ENCODE results near the gene RNF175. TPM values are rescaled to one million over a fixed set of nuclear protein-coding genes. Genes with fewer than 3 reads are reported as not detected.
A peak's percentile ranks its signal among the peaks of the same experiment; 100 is the strongest.

The RNF175 gene
- total RNA-seq, 6 donors from 2014 or later: not detected

DNA sequence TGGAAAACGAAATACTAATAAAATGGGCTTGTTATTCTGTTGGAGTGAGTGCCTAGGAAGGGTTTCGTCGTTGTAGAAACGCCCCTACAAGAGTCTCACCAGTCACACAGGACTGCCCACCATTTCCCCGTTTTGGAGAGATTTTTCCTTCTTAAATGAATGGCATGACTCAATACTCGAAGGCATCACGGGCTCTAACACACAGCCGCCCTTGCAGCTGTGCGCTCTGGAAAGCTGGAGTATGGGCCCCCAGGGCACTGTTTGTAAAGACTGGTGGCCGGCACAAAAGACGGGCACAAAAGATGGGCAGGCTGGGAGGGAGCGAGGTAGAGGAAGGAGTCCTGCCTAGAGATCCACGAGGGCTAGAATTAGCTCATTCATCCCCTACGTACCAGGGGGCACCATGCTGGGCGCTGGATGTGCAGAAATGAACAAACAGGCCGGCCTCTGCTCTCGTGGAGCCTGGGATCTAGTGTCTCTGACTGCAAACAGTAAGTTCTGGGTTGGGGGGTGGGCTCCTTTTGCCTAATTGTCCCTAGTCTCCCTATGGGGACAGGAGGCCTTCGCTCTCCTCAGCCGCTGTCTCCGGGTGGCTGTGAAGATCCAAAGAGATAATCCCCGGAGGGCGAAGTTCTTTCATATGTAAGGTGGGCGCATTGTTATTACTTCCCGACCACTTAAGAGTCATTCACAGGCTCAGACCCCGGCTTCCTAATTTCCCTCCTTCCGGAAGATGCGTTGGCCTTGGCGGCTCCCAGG lies 30.1 kb upstream of the RNF175 start:
- H3K36me3 ChIP-seq: no peaks in the 10 kb centered on the region
- DNase-seq: no peak
- peak overlapping the region in 1 of 4 donors; percentile 33 for H3K4me3 ChIP-seq
- 29% methylated on average over 15 to 28 of the region's 28 CpGs for WGBS, 2 donors
- no peak for TF ChIP-seq POLR2AphosphoS5 (IDR thresholded peaks at IDR 0.05)
- TF ChIP-seq, protein P1, sequence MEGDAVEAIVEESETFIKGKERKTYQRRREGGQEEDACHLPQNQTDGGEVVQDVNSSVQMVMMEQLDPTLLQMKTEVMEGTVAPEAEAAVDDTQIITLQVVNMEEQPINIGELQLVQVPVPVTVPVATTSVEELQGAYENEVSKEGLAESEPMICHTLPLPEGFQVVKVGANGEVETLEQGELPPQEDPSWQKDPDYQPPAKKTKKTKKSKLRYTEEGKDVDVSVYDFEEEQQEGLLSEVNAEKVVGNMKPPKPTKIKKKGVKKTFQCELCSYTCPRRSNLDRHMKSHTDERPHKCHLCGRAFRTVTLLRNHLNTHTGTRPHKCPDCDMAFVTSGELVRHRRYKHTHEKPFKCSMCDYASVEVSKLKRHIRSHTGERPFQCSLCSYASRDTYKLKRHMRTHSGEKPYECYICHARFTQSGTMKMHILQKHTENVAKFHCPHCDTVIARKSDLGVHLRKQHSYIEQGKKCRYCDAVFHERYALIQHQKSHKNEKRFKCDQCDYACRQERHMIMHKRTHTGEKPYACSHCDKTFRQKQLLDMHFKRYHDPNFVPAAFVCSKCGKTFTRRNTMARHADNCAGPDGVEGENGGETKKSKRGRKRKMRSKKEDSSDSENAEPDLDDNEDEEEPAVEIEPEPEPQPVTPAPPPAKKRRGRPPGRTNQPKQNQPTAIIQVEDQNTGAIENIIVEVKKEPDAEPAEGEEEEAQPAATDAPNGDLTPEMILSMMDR (IDR thresholded peaks at IDR 0.05): no peak
- peak in 1 of 2 donors; percentile 18 for ATAC-seq (ENCODE audit: low FRiP score in 2 of 2)
- no peak overlapping the region for H3K27ac ChIP-seq
- H3K4me1 ChIP-seq: peaks cover 18 to 49% (median 37%) of the 10 kb centered on the region in 4 donors
- H3K27me3 ChIP-seq: peaks cover 0 to 61% (median 35%) of the 10 kb centered on the region in 4 donors
- no peaks in the 10 kb centered on the region for H3K9me3 ChIP-seq

DNA sequence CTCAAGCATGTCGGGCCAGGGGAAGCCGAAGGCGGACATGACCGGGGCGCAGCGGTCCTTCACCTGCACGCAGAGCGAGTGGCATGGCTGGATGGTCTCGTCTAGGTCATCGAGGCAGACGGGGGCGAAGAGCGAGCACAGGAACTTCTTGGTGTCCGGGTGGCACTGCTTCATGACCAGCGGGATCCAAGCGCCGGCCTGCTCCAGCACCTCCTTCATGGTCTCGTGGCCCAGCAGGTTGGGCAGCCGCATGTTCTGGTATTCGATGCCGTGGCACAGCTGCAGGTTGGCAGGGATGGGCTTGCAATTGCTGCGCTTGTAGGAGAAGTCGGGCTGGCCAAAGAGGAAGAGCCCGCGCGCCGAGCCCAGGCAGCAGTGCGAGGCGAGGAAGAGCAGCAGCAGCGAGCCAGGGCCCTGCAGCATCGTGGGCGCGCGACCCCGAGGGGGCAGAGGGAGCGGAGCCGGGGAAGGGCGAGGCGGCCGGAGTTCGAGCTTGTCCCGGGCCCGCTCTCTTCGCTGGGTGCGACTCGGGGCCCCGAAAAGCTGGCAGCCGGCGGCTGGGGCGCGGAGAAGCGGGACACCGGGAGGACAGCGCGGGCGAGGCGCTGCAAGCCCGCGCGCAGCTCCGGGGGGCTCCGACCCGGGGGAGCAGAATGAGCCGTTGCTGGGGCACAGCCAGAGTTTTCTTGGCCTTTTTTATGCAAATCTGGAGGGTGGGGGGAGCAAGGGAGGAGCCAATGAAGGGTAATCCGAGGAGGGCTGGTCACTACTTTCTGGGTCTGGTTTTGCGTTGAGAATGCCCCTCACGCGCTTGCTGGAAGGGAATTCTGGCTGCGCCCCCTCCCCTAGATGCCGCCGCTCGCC lies 28.8 kb upstream of the RNF175 start, which contains the start of gene SFRP2:
SFRP2 (minus strand) TSS at position 671 of the 864 bp plus-strand sequence; CDS start at position 423, 248 bp downstream.
- DNase-seq: peak in 1 of 2 donors; percentile 84
- no peak for TF ChIP-seq EP300 (IDR thresholded peaks at IDR 0.05)
- TF ChIP-seq POLR2A (IDR thresholded peaks at IDR 0.05): no peak
- TF ChIP-seq, protein P1 (IDR thresholded peaks at IDR 0.05): no peak
- Histone ChIP-seq H3K27me3 (peaks cover 0 to 61% (median 35%) of the 10 kb centered on the region in 4 donors), H3K36me3 (no peaks in the 10 kb centered on the region), H3K9me3 (no peaks in the 10 kb centered on the region), H3K4me1 (peaks cover 18 to 49% (median 37%) of the 10 kb centered on the region in 4 donors), H3K4me3 (peak within 1 kb of the TSS in 3 of 4 donors; percentile 15 to 33 (median 30)), H3K27ac (no peak within 1 kb of the TSS)
- peak in 1 of 2 donors; percentile 53 for ATAC-seq (ENCODE audit: low FRiP score in 2 of 2)
- 4 to 7% methylated on average over 17 to 45 of the region's 72 CpGs for WGBS, 2 donors

DNA sequence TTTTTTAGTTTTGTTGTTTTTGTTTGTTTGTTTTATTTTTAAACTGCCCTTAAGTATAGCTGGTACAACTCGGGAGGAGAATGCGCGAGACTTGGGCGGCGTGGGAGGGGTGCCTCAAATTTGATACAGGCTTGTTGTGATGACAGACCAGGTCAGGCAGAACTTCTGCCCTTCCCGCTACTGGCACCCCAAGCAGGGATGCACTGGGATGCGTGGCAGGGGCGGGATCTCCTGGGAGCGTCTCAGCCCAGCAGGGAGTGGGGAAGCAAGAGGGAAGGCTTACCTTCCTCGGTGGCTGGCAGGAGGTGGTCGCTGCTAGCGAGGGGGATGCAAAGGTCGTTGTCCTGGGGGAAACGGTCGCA lies 28.2 kb upstream of the RNF175 start:
- Histone ChIP-seq H3K9me3 (no peaks in the 10 kb centered on the region), H3K27ac (no peak overlapping the region), H3K27me3 (peaks cover 0 to 59% (median 35%) of the 10 kb centered on the region in 4 donors), H3K36me3 (no peaks in the 10 kb centered on the region), H3K4me1 (peaks cover 18 to 49% (median 37%) of the 10 kb centered on the region in 4 donors), H3K4me3 (peak overlapping the region in 1 of 4 donors; percentile 33)
- DNase-seq (no peak), ATAC-seq (ENCODE audit: low FRiP score in 2 of 2) (no peak)
- TF ChIP-seq EP300 (IDR thresholded peaks at IDR 0.05): no peak
- TF ChIP-seq POLR2A (IDR thresholded peaks at IDR 0.05): no peak
- TF ChIP-seq POLR2AphosphoS5 (IDR thresholded peaks at IDR 0.05): no peak
- TF ChIP-seq, protein P1 (IDR thresholded peaks at IDR 0.05): no peak
- WGBS, 2 donors: 11 to 17% methylated on average over 9 to 15 of the region's 15 CpGs

DNA sequence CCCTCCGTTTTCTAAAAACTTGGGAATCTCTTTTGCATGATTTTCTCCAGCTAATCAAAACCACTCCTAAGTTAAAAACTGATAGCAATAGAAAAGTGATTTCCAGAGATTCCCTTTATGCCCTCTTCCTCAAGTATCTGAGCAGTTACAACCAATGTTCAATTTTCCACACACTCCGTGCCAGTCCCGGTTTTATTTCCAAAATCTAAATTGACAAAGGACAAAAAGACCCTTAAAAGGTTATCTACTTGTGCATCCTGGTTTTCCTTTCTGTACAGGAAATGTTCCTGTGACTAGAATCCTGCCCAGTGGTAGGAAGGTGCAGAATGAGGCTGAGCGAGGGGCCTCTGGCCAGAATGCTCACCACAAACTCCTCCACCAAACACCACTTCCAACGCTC lies 27.8 kb upstream of the RNF175 start:
- Histone ChIP-seq H3K4me3 (no peak overlapping the region), H3K4me1 (peaks cover 18 to 45% (median 35%) of the 10 kb centered on the region in 4 donors), H3K9me3 (no peaks in the 10 kb centered on the region), H3K36me3 (no peaks in the 10 kb centered on the region), H3K27ac (no peak overlapping the region), H3K27me3 (peaks cover 0 to 54% (median 33%) of the 10 kb centered on the region in 4 donors)
- WGBS, 2 donors: 36 to 40% methylated on average over 5 of the region's 5 CpGs
- DNase-seq (no peak), ATAC-seq (ENCODE audit: low FRiP score in 2 of 2) (no peak)
- no peak for TF ChIP-seq EP300 (IDR thresholded peaks at IDR 0.05)
- no peak for TF ChIP-seq POLR2AphosphoS5 (IDR thresholded peaks at IDR 0.05)
- no peak for TF ChIP-seq POLR2A (IDR thresholded peaks at IDR 0.05)
- TF ChIP-seq, protein P1 (IDR thresholded peaks at IDR 0.05): no peak

Measured in upper lobe of left lung (tissue), 6 donors.